Central memory CD8-positive, alpha-beta T cell (primary cell): Measurements from ENCODE around the gene CD27.
A peak's percentile ranks its signal among the peaks of the same experiment; 100 is the strongest.

Source experiments
- ATAC-seq: fragments of 150-1000 bp; cut with Tn5 transposase; replicated peaks from 2 replicates; pipeline ENCODE4 v1.10.0; 2022; ENCODE audit warnings: mild to moderate bottlenecking, moderate FRiP score, moderate number of reproducible peaks; ENCODE audit not compliant: poor library complexity, severe bottlenecking; ENCODE audit errors: extremely low read depth
- DNase-seq, 2 donors: peaks; one replicate each; pipeline ENCODE4 v3.0.0; 2021; ENCODE audit warnings: low spot score in 2 of 2
- H3K27ac Mint-ChIP-seq: one replicate; pipeline ENCODE4 v1.8.0; 2022; ENCODE audit warnings: low read depth, mild to moderate bottlenecking, moderate library complexity, mixed read lengths
- H3K27me3 Mint-ChIP-seq: one replicate; pipeline ENCODE4 v1.8.0; 2022; ENCODE audit warnings: mixed read lengths
- H3K36me3 Mint-ChIP-seq: one replicate; pipeline ENCODE4 v1.8.0; 2022; ENCODE audit warnings: mild to moderate bottlenecking, moderate library complexity, mixed read lengths; ENCODE audit not compliant: insufficient read depth
- H3K4me1 Mint-ChIP-seq: one replicate; pipeline ENCODE4 v1.8.0; 2022; ENCODE audit warnings: mixed read lengths
- H3K4me3 Mint-ChIP-seq: one replicate; pipeline ENCODE4 v1.8.0; 2022; ENCODE audit warnings: mild to moderate bottlenecking, moderate library complexity, mixed read lengths
- H3K9me3 Mint-ChIP-seq: one replicate; pipeline ENCODE4 v1.8.0; 2022; ENCODE audit warnings: mixed read lengths

The CD27 gene

GRCh38 chr12:6444704-6445688, at the start of gene CD27:
CD27 (plus strand) TSS chr12:6444955; CDS start chr12:6445096, 141 bp downstream.
- DNase-seq (peak in 1 of 2 donors; percentile 35), ATAC-seq (peak; percentile 78)
- no peaks in the 10 kb centered on the region for H3K27me3 Mint-ChIP-seq
- peak within 1 kb of the TSS; percentile 98 for H3K4me3 Mint-ChIP-seq
- peaks cover 75% of the 10 kb centered on the region for H3K4me1 Mint-ChIP-seq
- H3K27ac Mint-ChIP-seq, result peak within 1 kb of the TSS; percentile 90
- no peaks in the 10 kb centered on the region for H3K9me3 Mint-ChIP-seq
- peaks cover 33% of the 10 kb centered on the region for H3K36me3 Mint-ChIP-seq

GRCh38 chr12:6396031-6396430, 48.7 kb upstream of the CD27 start:
- Mint-ChIP-seq H3K4me1 (no peaks in the 10 kb centered on the region), H3K27ac (no peak overlapping the region), H3K4me3 (no peak overlapping the region), H3K9me3 (no peaks in the 10 kb centered on the region), H3K27me3 (no peaks in the 10 kb centered on the region), H3K36me3 (no peaks in the 10 kb centered on the region)
- no peak for DNase-seq
- ATAC-seq, result no peak

DNA sequence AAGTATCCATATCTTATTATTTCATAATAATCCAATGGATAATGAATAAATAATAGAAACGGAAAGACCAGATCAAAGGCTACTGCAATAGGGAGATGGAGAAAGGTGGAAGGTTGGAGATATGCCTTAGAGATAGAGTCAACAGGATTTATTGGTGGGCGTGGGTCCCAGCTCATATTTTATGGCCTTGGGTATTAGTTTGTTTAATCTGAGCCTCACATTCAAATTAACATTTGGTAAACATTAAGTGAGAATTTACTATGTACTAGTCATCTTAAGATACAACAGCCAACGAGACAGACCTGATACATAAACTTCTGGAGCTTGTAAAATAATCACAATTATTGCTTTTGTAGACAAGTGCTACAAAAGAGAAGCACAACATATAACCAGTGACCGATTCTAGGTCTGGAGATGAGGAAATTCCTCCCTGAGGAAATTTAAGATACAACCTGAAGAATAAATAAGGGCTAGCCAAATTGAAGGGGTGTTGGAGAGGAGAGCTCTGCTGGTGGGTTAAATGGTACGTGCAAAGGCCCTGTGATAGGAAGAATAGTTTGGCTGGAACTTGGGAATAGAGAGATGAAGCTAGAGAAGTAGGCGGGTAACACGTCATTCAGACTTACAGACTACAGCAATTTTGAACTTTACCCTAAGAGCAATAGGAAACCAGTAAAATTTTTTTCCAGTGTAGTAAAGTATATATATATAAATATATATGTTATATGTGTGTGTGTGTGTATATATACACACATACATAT, 44.7 kb upstream of the CD27 start:
- no peaks in the 10 kb centered on the region for H3K36me3 Mint-ChIP-seq
- H3K27ac Mint-ChIP-seq, result no peak overlapping the region
- H3K9me3 Mint-ChIP-seq, result no peaks in the 10 kb centered on the region

GRCh38 chr12:6404390-6404789, 40.4 kb upstream of the CD27 start:
- no peaks in the 10 kb centered on the region for H3K9me3 Mint-ChIP-seq
- no peak overlapping the region for H3K27ac Mint-ChIP-seq
- H3K4me1 Mint-ChIP-seq, result no peaks in the 10 kb centered on the region
- no peaks in the 10 kb centered on the region for H3K27me3 Mint-ChIP-seq
- no peaks in the 10 kb centered on the region for H3K36me3 Mint-ChIP-seq
- DNase-seq, result no peak
- no peak for ATAC-seq
- no peak overlapping the region for H3K4me3 Mint-ChIP-seq

More for the DNA sequence above, 44.7 kb upstream of the CD27 start:
- Mint-ChIP-seq H3K4me3 (no peak overlapping the region), H3K27me3 (no peaks in the 10 kb centered on the region), H3K4me1 (no peaks in the 10 kb centered on the region)
- ATAC-seq (no peak), DNase-seq (no peak)

GRCh38 chr12:6405963-6406362, 38.8 kb upstream of the CD27 start:
- no peak overlapping the region for H3K27ac Mint-ChIP-seq
- ATAC-seq (no peak), DNase-seq (no peak)
- H3K4me3 Mint-ChIP-seq, result no peak overlapping the region
- no peaks in the 10 kb centered on the region for H3K4me1 Mint-ChIP-seq
- H3K27me3 Mint-ChIP-seq, result no peaks in the 10 kb centered on the region
- no peaks in the 10 kb centered on the region for H3K36me3 Mint-ChIP-seq
- H3K9me3 Mint-ChIP-seq, result no peaks in the 10 kb centered on the region

DNA sequence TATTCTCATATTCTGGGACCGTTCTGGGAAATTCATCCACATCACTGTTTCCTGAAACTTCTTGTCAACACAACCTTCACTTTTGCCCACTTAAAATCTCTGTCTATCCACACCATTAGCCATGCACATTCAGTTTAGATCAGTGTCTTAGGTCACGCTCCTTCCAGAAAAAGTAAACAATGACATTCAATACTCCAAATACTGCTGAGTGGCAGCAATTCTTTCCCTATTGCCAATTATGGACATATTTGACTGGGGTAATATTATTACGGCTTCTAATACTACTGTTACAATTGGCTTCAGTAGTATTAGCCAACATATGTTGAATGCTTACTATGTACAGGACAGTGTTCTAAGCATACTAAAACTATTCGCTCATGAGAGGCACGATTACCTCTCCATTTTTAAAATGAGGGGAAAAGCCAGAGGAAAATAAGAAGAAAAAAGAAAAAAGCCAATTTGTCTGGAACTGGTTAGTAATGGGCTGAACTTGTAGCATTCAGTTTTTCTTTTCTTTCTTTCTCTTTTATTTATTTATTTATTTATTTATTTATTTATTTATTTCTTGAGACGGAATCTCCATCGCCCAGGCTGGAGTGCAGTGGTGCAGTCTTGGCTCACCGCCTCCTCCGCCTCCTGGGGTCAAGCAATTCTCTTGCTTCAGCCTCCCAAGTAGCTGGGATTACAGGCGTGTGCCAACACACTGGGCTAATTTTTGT, 37.4 kb upstream of the CD27 start:
- no peak for ATAC-seq
- Mint-ChIP-seq H3K27me3 (no peaks in the 10 kb centered on the region), H3K9me3 (no peaks in the 10 kb centered on the region), H3K27ac (no peak overlapping the region), H3K36me3 (no peaks in the 10 kb centered on the region), H3K4me3 (no peak overlapping the region), H3K4me1 (no peaks in the 10 kb centered on the region)
- DNase-seq, result no peak

- ATAC-seq, result no peak
- Mint-ChIP-seq H3K4me1 (no peaks in the 10 kb centered on the region), H3K27me3 (peaks cover 6% of the 10 kb centered on the region), H3K4me3 (no peak overlapping the region), H3K27ac (no peak overlapping the region), H3K36me3 (no peaks in the 10 kb centered on the region), H3K9me3 (no peaks in the 10 kb centered on the region)
- no peak for DNase-seq
Observed at GRCh38 chr12:6416596-6416995, 28.2 kb upstream of the CD27 start.

DNA sequence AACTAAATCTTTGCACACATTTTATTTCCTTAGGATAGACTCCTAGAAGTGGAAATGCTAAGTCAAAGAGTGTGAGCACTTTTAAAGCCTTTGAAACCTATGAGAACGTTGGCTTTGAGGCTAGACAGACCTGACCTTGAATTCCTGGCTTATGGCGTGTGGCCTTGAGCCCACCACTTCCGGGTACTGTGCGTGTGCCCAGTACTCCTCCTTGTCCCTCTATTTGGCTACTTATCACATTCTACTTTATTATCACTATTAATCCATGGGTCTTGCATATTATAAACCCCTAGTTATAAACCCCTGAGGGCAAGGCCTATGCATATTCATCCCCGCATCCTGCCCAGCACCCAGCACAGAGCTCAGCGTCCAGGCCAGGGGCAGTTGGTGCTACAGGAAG, 26.0 kb upstream of the CD27 start:
- Mint-ChIP-seq H3K27ac (no peak overlapping the region), H3K9me3 (no peaks in the 10 kb centered on the region), H3K4me1 (peaks cover 6% of the 10 kb centered on the region), H3K36me3 (no peaks in the 10 kb centered on the region), H3K27me3 (peaks cover 6% of the 10 kb centered on the region), H3K4me3 (no peak overlapping the region)
- ATAC-seq (no peak), DNase-seq (no peak)

GRCh38 chr12:6420364-6420763, 24.4 kb upstream of the CD27 start:
- ATAC-seq (no peak), DNase-seq (no peak)
- Mint-ChIP-seq H3K9me3 (no peaks in the 10 kb centered on the region), H3K36me3 (no peaks in the 10 kb centered on the region), H3K27ac (no peak overlapping the region), H3K27me3 (peaks cover 6% of the 10 kb centered on the region), H3K4me3 (no peak overlapping the region), H3K4me1 (peaks cover 9% of the 10 kb centered on the region)

GRCh38 chr12:6423267-6424007, 21.3 kb upstream of the CD27 start:
- Mint-ChIP-seq H3K4me3 (no peak overlapping the region), H3K36me3 (peaks cover 8% of the 10 kb centered on the region), H3K27ac (peak overlapping the region; percentile 25), H3K27me3 (no peaks in the 10 kb centered on the region), H3K4me1 (peaks cover 31% of the 10 kb centered on the region), H3K9me3 (no peaks in the 10 kb centered on the region)
- DNase-seq (peak; percentile 62 to 71), ATAC-seq (peak; percentile 61)

DNA sequence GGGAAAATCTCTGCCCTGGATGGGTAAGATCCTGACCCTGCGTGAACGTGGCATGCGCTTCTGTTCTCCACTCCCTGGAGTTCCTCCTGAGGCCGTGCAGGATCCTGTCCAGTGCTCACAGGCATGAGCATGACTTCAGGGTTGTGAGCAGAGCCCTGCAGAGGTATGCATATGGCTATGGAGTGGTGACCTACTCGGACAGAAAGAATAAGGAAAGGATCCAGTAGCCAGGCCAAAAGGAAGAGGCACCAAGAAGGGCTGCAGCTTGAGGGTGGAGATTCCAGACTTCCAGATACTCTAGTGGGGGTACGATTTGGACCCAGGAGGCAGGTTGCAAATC, 20.8 kb upstream of the CD27 start:
- Mint-ChIP-seq H3K27me3 (no peaks in the 10 kb centered on the region), H3K4me3 (no peak overlapping the region), H3K27ac (peak overlapping the region; percentile 25)

GRCh38 chr12:6424866-6425265, 19.9 kb upstream of the CD27 start:
- ATAC-seq (no peak), DNase-seq (no peak)
- H3K27ac Mint-ChIP-seq, result no peak overlapping the region
- no peak overlapping the region for H3K4me3 Mint-ChIP-seq
- H3K36me3 Mint-ChIP-seq, result peaks cover 11% of the 10 kb centered on the region
- H3K27me3 Mint-ChIP-seq, result no peaks in the 10 kb centered on the region
- no peaks in the 10 kb centered on the region for H3K9me3 Mint-ChIP-seq
- H3K4me1 Mint-ChIP-seq, result peaks cover 36% of the 10 kb centered on the region

More for the DNA sequence above, 20.8 kb upstream of the CD27 start:
- H3K36me3 Mint-ChIP-seq, result peaks cover 8% of the 10 kb centered on the region
- H3K9me3 Mint-ChIP-seq, result no peaks in the 10 kb centered on the region
- DNase-seq, result no peak
- peaks cover 31% of the 10 kb centered on the region for H3K4me1 Mint-ChIP-seq
- no peak for ATAC-seq
